HepG2 (cell line): Measurements from ENCODE around the gene ZBTB22. TPM values are rescaled to one million over a fixed set of nuclear protein-coding genes. Genes with fewer than 3 reads are reported as not detected.
A peak's percentile ranks its signal among the peaks of the same experiment; 100 is the strongest.

Experiments
- ATF6 ChIP-seq: sonication (generic); formaldehyde crosslinking; conservative IDR thresholded peaks from 2 replicates; pipeline ENCODE4 v1.4.0; 2020; ENCODE audit warnings: missing genetic modification reagents
- BCL6 ChIP-seq: IDR thresholded peaks from 2 replicates; pipeline ENCODE4 v1.6.1; 2016; ENCODE audit warnings: missing genetic modification reagents, missing compliant biosample characterization
- CERS6 ChIP-seq: sonication (generic); formaldehyde crosslinking; IDR thresholded peaks from 2 replicates; pipeline ENCODE4 v1.5.0; 2020; ENCODE audit warnings: missing genetic modification reagents
- ETS1 ChIP-seq: sonication (generic); formaldehyde crosslinking; IDR thresholded peaks from 2 replicates; pipeline ENCODE4 v1.4.0; 2020; ENCODE audit warnings: missing genetic modification reagents
- HMGXB4 ChIP-seq, 2 experiments: sonication (generic) in 1 of 2; formaldehyde crosslinking in 1 of 2; IDR thresholded peaks; 2 replicates each; pipeline versions ENCODE4 v1.4.0 to v1.6.1; 2018 to 2020; ENCODE audit warnings: missing genetic modification reagents in 2 of 2, borderline replicate concordance in 1 of 2, low read depth in 1 of 2, mild to moderate bottlenecking in 1 of 2, missing biosample characterization in 1 of 2
- KLF13 ChIP-seq: sonication (generic); formaldehyde crosslinking; IDR thresholded peaks from 2 replicates; pipeline ENCODE4 v1.4.0; 2020; ENCODE audit warnings: mild to moderate bottlenecking, missing genetic modification reagents
- KLF9 ChIP-seq: IDR thresholded peaks from 2 replicates; pipeline ENCODE4 v1.6.1; 2016; ENCODE audit warnings: low read depth
- MAF1 ChIP-seq: sonication (generic); formaldehyde crosslinking; IDR thresholded peaks from 2 replicates; pipeline ENCODE4 v1.5.0; 2020; ENCODE audit warnings: missing genetic modification reagents, borderline replicate concordance
- NFATC3 ChIP-seq: sonication (generic); formaldehyde crosslinking; IDR thresholded peaks from 2 replicates; pipeline ENCODE4 v1.5.1; 2020; ENCODE audit warnings: mild to moderate bottlenecking, missing genetic modification reagents
- NFE2 ChIP-seq: sonication (generic); formaldehyde crosslinking; IDR thresholded peaks from 2 replicates; pipeline ENCODE4 v1.4.0; 2020; ENCODE audit warnings: missing genetic modification reagents
- RBM22 ChIP-seq: fragments of 200-400 bp; formaldehyde crosslinking; optimal IDR thresholded peaks from 2 replicates; pipeline ENCODE3; 2017; ENCODE audit warnings: mild to moderate bottlenecking, low read length, moderate library complexity
- RCOR2 ChIP-seq: IDR thresholded peaks from 2 replicates; pipeline ENCODE4 v1.6.1; 2016; ENCODE audit warnings: missing biosample characterization, missing genetic modification reagents
- SALL2 ChIP-seq: sonication (generic); formaldehyde crosslinking; IDR thresholded peaks from 2 replicates; pipeline ENCODE4 v1.8.1; 2023; ENCODE audit warnings: mild to moderate bottlenecking, missing genetic modification reagents, inconsistent platforms
- TFDP2 ChIP-seq: sonication (generic); formaldehyde crosslinking; IDR thresholded peaks from 2 replicates; pipeline ENCODE4 v1.4.0; 2020; ENCODE audit warnings: missing genetic modification reagents
- ZNF512B ChIP-seq: sonication (generic); formaldehyde crosslinking; IDR thresholded peaks from 2 replicates; pipeline ENCODE4 v1.5.1; 2020; ENCODE audit warnings: missing genetic modification reagents, mild to moderate bottlenecking, borderline replicate concordance
- ZNF570 ChIP-seq: sonication (generic); formaldehyde crosslinking; IDR thresholded peaks from 2 replicates; pipeline ENCODE4 v1.4.0; 2020; ENCODE audit warnings: mild to moderate bottlenecking, missing genetic modification reagents, borderline replicate concordance
- ZNF788 ChIP-seq: sonication (generic); formaldehyde crosslinking; IDR thresholded peaks from 2 replicates; pipeline ENCODE4 v1.5.0; 2020; ENCODE audit warnings: mild to moderate bottlenecking, missing genetic modification reagents, borderline replicate concordance
- polyA plus RNA-seq, 8 experiments: library from polyadenylated mRNA; depleted of rRNA in 3 of 8; stranded (reverse) in 7 of 8; unstranded in 1 of 8; fragments of >200 nt; fragmentation: Illumina TruSeq in 4 of 8; extraction: Trizol in 4 of 8; gene quantifications; 2 replicates each; pipeline versions ENCODE4 v1.2.1 to v1.2.3, GENCODE V29; 2011 to 2016; ENCODE audit warnings: low read depth in 4 of 8, missing spikeins in 1 of 8, mixed read lengths in 1 of 8; ENCODE audit not compliant: insufficient read depth in 1 of 8
- total RNA-seq, 5 experiments: library from RNA; depleted of rRNA; stranded (reverse); fragments of >200 nt; fragmentation: Illumina TruSeq; extraction: Trizol; gene quantifications; 2 replicates each; pipeline ENCODE4 v1.2.3, GENCODE V29; 2016; ENCODE audit warnings: low read depth in 1 of 5

ZBTB22 gene
- total and polyA plus RNA-seq, 2 of the 13 experiments (the other 11 are each of a cell fraction or from before 2014, with no cell fraction given), result 8.0 to 10.6 TPM

- TF ChIP-seq NFATC3 (no peak), RCOR2 (no peak), HMGXB4 (CRISPR knock-in tag; IDR thresholded peaks at IDR 0.05; ENCODE audit: borderline replicate concordance in 1 of 2, low read depth in 1 of 2) (peak in 1 of 2 experiments; percentile 18; a peak in 1 of 4 replicates), SALL2 (CRISPR knock-in tag) (0 out of 2 replicates have a peak, but pooled peaks have one; percentile 44), ZNF512B (CRISPR knock-in tag) (no peak), TFDP2 (no peak), KLF9 (CRISPR knock-in tag) (no peak), ATF6 (CRISPR knock-in tag) (no peak), ZNF788 (CRISPR knock-in tag) (0 out of 2 replicates have a peak, but pooled peaks have one; percentile 27), RBM22 (no peak), NFE2 (0 out of 2 replicates have a peak, but pooled peaks have one; percentile 13), ZNF570 (CRISPR knock-in tag) (no peak), BCL6 (CRISPR knock-in tag) (no peak), CERS6 (CRISPR knock-in tag) (no peak), MAF1 (CRISPR knock-in tag) (no peak), ETS1 (no peak), KLF13 (CRISPR knock-in tag) (no peak; the same call in 1 of the 2 replicates)
These were observed 27.7 kb downstream of the ZBTB22 start (continued) for GRCh38 chr6:33289784-33290315.
